Measurements from ENCODE around the gene DPM2.

GRCh38 chr9:127925959-127926905 lies 11.4 kb downstream of the DPM2 start:
- TF ChIP-seq POLR2A (IDR thresholded peaks at IDR 0.05; ENCODE audit: low read length) (no peak), GATA1 (IDR thresholded peaks at IDR 0.05; ENCODE audit: low read depth, low read length) (no peak)
